HG02884 (cell line): ENCODE data around the gene CDH15.
"Not testable (repeated sequence)": the region's sequence is repeated elsewhere in the genome, so short reads cannot be mapped to it uniquely, and the experiment has no call there.

Experiments
- ATAC-seq: cut with Tn5 transposase; IDR thresholded peaks from one replicate; pipeline ENCODE4 v1.9.1; 2021; ENCODE audit warnings: mild to moderate bottlenecking, moderate library complexity; ENCODE audit not compliant: unreplicated experiment

Gene CDH15

GRCh38 chr16:89187032-89187769 lies 15.7 kb downstream of the CDH15 start:
- no peak for ATAC-seq

GRCh38 chr16:89187770-89188392 lies 16.3 kb downstream of the CDH15 start:
- ATAC-seq = no peak

- not testable (repeated sequence) for ATAC-seq
These were observed 17.2 kb downstream of the CDH15 start for GRCh38 chr16:89188471-89189357.

DNA sequence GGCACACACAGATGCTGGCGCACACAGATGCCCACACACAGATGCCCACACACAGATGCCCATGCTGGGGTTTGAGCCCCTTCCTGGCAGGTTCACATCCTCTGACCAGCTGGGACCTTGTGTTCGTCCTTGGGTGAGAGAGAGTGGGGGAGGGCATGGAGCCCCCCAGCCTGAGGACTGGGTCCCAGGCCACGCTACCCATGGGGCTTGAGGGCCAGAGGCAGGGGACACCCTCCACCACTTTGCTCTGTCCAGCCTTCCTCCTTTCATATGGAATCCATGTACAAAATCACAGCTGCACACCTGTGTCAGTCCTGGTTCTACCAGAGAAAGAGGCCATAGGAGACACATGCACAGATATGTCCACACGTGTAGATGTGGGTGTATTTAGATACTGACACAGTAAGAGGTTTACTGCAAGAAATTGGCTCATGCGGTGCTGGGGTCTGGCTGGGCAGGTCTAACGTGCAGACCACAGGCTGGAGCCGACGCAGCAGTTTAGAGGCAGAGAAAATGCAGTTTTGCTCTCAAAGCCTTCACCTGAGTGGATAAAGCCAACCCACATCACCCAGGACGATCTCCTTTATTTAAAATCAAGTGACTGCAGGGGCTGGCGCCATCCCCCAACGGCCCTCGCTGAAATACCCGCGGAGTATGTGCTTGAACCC lies 17.9 kb downstream of the CDH15 start:
- no peak for ATAC-seq

DNA sequence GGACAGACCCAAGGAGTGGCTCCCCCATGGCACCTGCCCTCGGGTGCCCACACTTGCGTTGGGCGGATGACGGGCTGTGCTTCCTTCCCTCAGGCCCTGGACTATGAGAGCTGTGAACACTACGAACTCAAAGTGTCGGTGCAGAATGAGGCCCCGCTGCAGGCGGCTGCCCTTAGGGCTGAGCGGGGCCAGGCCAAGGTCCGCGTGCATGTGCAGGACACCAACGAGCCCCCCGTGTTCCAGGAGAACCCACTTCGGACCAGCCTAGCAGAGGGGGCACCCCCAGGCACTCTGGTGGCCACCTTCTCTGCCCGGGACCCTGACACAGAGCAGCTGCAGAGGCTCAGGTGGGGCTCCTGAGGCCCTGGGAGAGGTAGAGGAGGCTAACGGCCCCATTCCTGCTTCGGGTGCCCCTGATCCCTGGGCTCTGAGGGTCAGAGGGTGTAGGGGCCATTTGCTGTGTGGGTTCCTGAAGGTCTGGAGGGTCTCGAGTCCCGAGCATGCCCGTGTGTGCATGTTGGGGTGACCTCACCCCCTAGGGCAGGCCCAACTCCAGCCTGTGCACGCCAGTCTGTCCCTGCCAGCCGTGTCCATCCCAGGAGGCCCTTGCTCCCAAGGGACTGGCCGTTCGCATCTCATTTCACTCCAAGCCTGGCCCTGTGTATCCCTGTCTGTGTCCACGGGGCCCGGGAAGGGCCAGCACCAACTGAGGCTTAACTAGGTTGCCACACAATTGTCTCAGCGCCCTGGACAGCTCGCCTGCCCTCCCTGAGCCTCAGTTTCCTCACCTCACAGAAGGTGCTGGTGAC lies 18.8 kb downstream of the CDH15 start:
- no peak for ATAC-seq

DNA sequence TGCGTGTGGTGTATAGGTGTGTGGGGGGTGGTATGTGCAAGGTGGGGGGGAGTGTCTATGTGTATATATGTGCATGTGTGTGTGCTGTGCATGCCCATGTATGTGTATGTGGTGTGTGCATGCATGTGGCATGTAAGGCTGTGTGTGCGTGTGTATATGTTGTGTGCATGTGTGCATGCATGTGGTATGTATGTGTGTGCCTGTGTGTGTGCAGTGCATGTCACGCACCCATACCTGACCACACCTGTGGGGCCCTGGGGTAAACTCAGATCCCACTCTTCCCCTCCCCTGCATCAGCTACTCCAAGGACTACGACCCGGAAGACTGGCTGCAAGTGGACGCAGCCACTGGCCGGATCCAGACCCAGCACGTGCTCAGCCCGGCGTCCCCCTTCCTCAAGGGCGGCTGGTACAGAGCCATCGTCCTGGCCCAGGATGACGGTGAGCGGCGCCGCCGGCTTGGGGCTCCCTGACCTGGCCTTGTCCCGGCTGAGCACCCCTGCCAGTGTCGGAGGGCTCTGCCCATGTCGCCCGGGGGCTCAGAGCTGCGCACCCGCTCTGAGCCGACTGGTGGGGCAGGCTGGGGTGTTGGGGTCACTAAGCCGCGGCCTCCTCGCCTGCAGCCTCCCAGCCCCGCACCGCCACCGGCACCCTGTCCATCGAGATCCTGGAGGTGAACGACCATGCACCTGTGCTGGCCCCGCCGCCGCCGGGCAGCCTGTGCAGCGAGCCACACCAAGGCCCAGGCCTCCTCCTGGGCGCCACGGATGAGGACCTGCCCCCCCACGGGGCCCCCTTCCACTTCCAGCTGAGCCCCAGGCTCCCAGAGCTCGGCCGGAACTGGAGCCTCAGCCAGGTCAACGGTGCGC lies 19.7 kb downstream of the CDH15 start:
- no peak for ATAC-seq

DNA sequence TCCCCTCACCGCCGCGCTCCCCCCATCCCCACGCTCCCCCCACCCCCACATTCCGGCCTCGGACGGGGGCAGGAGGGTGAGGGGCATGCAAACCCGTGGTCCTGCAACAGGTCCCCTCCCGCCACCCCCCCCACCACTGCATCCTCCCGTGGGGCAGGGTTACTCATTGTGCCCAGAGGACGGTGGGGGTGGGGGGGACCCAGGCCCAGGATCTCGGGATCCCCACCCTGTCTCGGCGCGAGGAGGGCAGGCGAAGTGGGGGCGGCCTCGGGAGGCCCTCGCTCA lies 20.3 kb downstream of the CDH15 start:
- no peak for ATAC-seq

- ATAC-seq = not testable (repeated sequence)
These were observed 20.8 kb downstream of the CDH15 start for GRCh38 chr16:89192186-89192955.

DNA sequence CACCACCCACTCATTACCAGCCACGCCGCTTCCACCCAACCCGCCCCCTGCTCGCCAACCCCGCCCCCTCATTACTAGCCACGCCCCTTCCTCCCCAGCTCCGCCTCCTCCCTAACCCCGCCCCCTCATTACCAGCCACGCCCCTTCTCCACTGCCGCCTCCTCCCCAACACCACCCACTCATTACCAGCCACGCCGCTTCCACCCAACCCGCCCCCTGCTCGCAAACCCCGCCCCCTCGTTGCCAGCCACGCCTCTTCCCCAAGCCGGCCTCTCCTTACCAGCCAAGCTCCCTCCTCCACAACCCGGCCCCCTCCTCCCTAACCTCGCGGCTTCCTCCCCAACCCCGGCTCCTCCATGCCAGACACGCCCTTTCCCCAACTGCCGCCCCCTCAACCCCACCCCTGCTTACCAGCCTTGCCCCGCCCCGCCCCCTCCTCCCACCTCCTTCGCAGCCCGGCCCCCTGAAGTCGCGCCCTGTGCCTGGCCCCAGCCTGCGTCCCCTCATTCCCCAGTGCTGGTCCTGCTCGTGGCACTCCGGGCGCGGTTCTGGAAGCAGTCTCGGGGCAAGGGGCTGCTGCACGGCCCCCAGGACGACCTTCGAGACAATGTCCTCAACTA lies 21.5 kb downstream of the CDH15 start:
- no peak for ATAC-seq

- ATAC-seq = no peak
These were observed 22.2 kb downstream of the CDH15 start for GRCh38 chr16:89193576-89194293.

- no peak for ATAC-seq
These were observed 23.1 kb downstream of the CDH15 start for GRCh38 chr16:89194340-89195311.

DNA sequence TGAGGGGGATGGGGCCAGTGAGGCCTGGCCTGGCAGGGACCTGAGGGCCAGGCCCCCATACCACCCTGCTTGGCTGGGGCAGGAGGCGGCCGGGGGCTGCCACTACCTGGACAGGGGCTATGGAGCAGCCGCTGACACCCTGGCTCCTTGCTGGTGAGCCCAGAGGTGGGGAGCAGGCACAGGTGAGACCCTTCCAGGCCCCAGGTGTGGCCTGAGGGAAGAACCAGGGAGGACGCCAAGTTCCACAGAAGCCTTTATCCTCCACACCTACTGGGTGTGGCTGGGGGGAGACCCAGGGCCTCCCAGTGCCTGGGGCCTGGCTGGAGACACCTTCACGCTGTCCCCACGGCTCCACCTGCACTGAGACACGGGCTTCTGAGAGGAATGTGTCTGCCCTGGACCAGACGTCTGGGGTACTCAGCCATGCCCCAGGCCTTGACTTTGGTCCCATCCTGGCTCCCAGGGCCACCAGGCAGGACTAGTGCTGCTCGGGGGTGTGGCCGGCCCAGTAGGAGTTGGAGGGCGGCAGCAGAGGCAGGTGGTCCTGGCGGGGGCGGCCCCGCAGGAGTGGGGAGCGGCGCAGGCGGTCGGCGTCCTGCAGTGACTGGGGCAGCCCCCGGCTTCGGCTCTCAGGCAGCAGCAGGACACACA lies 24.1 kb downstream of the CDH15 start:
- ATAC-seq = no peak

DNA sequence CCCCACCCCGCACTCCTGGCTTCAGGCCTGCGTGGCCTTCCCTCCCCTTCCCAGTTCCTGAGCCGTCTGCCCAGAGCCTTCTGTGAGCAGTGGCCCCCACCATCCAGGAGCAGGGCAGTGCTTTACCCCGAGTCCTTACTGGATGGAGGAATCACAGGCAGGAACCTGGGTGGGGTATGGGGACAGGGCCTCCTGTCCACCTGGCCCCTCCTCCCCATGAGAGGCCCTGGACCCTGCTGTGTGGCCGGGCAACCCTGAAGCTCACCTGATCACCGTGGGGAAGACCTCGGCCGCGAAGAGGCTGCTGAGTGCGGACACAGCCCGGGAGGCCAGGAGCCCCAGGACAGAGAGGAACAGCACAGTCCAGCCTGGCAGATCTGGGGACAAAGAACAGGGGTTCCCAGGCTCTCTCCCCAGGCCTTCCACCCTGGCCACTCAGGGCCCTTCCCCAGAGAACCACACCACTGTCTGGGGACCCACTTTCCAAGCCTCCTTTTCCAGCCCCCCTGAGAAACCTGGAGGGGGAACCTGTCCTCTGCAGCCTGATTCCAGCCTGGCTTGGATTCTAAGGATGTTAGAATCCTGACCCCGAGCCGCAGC lies 25.6 kb downstream of the CDH15 start:
- no peak for ATAC-seq

- no peak for ATAC-seq
These were observed 26.3 kb downstream of the CDH15 start for GRCh38 chr16:89197633-89198416.
